Prostate gland (tissue), 2 donors: ENCODE measurements around the gene MAPK8IP3. TPM values are rescaled to one million over a fixed set of nuclear protein-coding genes. Genes with fewer than 3 reads are reported as not detected.

Experiments
- DNase-seq: peaks from one replicate; pipeline ENCODE4 v3.0.0-alpha.2; 2019; ENCODE audit warnings: low spot score
- H3K27ac ChIP-seq, 2 donors: fragments of 200-600 bp; sonication (generic); 2 replicates each; pipeline ENCODE4 v1.5.1; 2017 to 2019
- H3K27me3 ChIP-seq: fragments of 200-600 bp; sonication (generic); replicated peaks from 2 replicates; pipeline ENCODE4 v1.5.1; 2019; ENCODE audit not compliant: insufficient read depth
- H3K36me3 ChIP-seq, 2 donors: fragments of 200-600 bp; sonication (generic); 1 replicate in 1 of 2; 2 replicates in 1 of 2; pipeline versions ENCODE4 v1.5.1 to v1.8.1; 2017 to 2019
- H3K4me1 ChIP-seq: fragments of 200-600 bp; sonication (generic); replicated peaks from 2 replicates; pipeline ENCODE4 v1.5.1; 2019
- H3K4me3 ChIP-seq, 2 donors: fragments of 200-600 bp; sonication (generic); 2 replicates each; pipeline ENCODE4 v1.5.1; 2017 to 2019
- H3K9me3 ChIP-seq: fragments of 200-600 bp; sonication (generic); 2 replicates; pipeline ENCODE4 v1.5.1; 2017
- CTCF ChIP-seq, 4 experiments: fragments of 200-600 bp in 2 of 4; fragments of 450-650 bp in 2 of 4; sonication (generic) in 2 of 4; IDR thresholded peaks; 1 replicate in 3 of 4; 2 replicates in 1 of 4; pipeline ENCODE4 v1.5.1; 2016 to 2019; ENCODE audit warnings: antibody characterized with exemption in 4 of 4, mild to moderate bottlenecking in 2 of 4, moderate library complexity in 2 of 4
- POLR2A ChIP-seq: fragments of 450-650 bp; IDR thresholded peaks from one replicate; pipeline ENCODE4 v1.6.1; 2016; ENCODE audit warnings: antibody characterized with exemption, mild to moderate bottlenecking
- POLR2AphosphoS5 ChIP-seq: sonication (generic); formaldehyde crosslinking; IDR thresholded peaks from one replicate; pipeline ENCODE4 v1.6.1; 2017; ENCODE audit warnings: antibody characterized with exemption
- WGBS: methylation state at CpG from one replicate; pipeline ENCODE4 v1.1.5; 2018; 5-methylcytosine and 5-hydroxymethylcytosine counted together
- intact Hi-C: fragments of 100-400 bp; cut with DNase I; formaldehyde crosslinking; loops from one replicate; pipeline ENCODE4 v1.14.2; 2022
- total RNA-seq, 2 donors: library from RNA; depleted of rRNA; stranded (reverse); fragments of >200 nt; gene quantifications; one replicate each; pipeline ENCODE4 v1.1.0, GENCODE V29; 2016

MAPK8IP3 gene
- total RNA-seq, 2 donors from 2014 or later = 56.0 to 157 TPM

GRCh38 chr16:1661826-1662225 is 44.2 kb upstream of the MAPK8IP3 start:
- DNase-seq = no peak
- WGBS = 94% methylated on average over 2 of the region's 2 CpGs
- TF ChIP-seq POLR2A (no peak), CTCF (IDR thresholded peaks at IDR 0.05) (no peak), POLR2AphosphoS5 (no peak)
- no peak overlapping the region for H3K27ac ChIP-seq
- H3K4me3 ChIP-seq = no peak overlapping the region
- no peaks in the 10 kb centered on the region for H3K4me1 ChIP-seq
- H3K27me3 ChIP-seq = no peaks in the 10 kb centered on the region
- peaks cover 26 to 31% of the 10 kb centered on the region in 2 donors for H3K36me3 ChIP-seq
- intact Hi-C loops = no loop called here
- no peaks in the 10 kb centered on the region for H3K9me3 ChIP-seq

- H3K27me3 ChIP-seq = no peaks in the 10 kb centered on the region
- DNase-seq = no peak
- H3K36me3 ChIP-seq = peaks cover 28 to 30% of the 10 kb centered on the region in 2 donors
- WGBS = 92% methylated on average over 20 of the region's 20 CpGs
- no peaks in the 10 kb centered on the region for H3K4me1 ChIP-seq
- TF ChIP-seq POLR2AphosphoS5 (no peak), POLR2A (no peak), CTCF (IDR thresholded peaks at IDR 0.05) (no peak)
- H3K9me3 ChIP-seq = no peaks in the 10 kb centered on the region
- no peak overlapping the region for H3K27ac ChIP-seq
- H3K4me3 ChIP-seq = no peak overlapping the region
- intact Hi-C loops = no loop called here
Observed at GRCh38 chr16:1662543-1662942, 43.5 kb upstream of the MAPK8IP3 start.

GRCh38 chr16:1665829-1666228 is 40.2 kb upstream of the MAPK8IP3 start:
- H3K27me3 ChIP-seq = no peaks in the 10 kb centered on the region
- H3K9me3 ChIP-seq = no peaks in the 10 kb centered on the region
- intact Hi-C loops = no loop called here
- DNase-seq = no peak
- H3K4me3 ChIP-seq = no peak overlapping the region
- H3K36me3 ChIP-seq = peaks cover 35 to 49% of the 10 kb centered on the region in 2 donors
- 87% methylated on average over 15 of the region's 15 CpGs for WGBS
- no peak overlapping the region for H3K27ac ChIP-seq
- no peaks in the 10 kb centered on the region for H3K4me1 ChIP-seq
- TF ChIP-seq CTCF (IDR thresholded peaks at IDR 0.05) = no peak

- no peaks in the 10 kb centered on the region for H3K27me3 ChIP-seq
- no peak for TF ChIP-seq POLR2A
- TF ChIP-seq CTCF (IDR thresholded peaks at IDR 0.05) = no peak
- TF ChIP-seq POLR2AphosphoS5 = no peak
- no peaks in the 10 kb centered on the region for H3K9me3 ChIP-seq
- intact Hi-C loops = no loop called here
- H3K4me3 ChIP-seq = no peak overlapping the region
- peaks cover 40 to 51% of the 10 kb centered on the region in 2 donors for H3K36me3 ChIP-seq
- no peak overlapping the region for H3K27ac ChIP-seq
- H3K4me1 ChIP-seq = no peaks in the 10 kb centered on the region
- 90% methylated on average over 13 of the region's 13 CpGs for WGBS
- DNase-seq = no peak
Observed at GRCh38 chr16:1666316-1666715, 39.7 kb upstream of the MAPK8IP3 start.

- H3K36me3 ChIP-seq = peaks cover 40 to 57% of the 10 kb centered on the region in 2 donors
- TF ChIP-seq CTCF (IDR thresholded peaks at IDR 0.05) (no peak), POLR2AphosphoS5 (no peak), POLR2A (no peak)
- intact Hi-C loops = no loop called here
- H3K4me3 ChIP-seq = no peak overlapping the region
- 94% methylated on average over 8 of the region's 8 CpGs for WGBS
- H3K4me1 ChIP-seq = no peaks in the 10 kb centered on the region
- H3K27me3 ChIP-seq = no peaks in the 10 kb centered on the region
- no peaks in the 10 kb centered on the region for H3K9me3 ChIP-seq
- no peak for DNase-seq
- no peak overlapping the region for H3K27ac ChIP-seq
Observed at GRCh38 chr16:1667271-1667670, 38.7 kb upstream of the MAPK8IP3 start.
